HepG2 (cell line): ENCODE measurements around the gene PARVB. TPM values are rescaled to one million over a fixed set of nuclear protein-coding genes. Genes with fewer than 3 reads are reported as not detected.

Experiments
- ATAC-seq: fragments of 200-7000 bp; cut with Tn5 transposase; 3 replicates; pipeline ENCODE4 v1.9.1; 2020; ENCODE audit warnings: mild to moderate bottlenecking, moderate library complexity
- BruUV-seq: library from RNA; stranded (reverse); fragments of 400-500 nt; replicated peaks from 2 replicates; lab custom pipeline; 2021; lab: Mats Ljungman, UMichigan
- CTCF ChIA-PET: fragments of 300-600 bp; formaldehyde crosslinking; extraction: SDS; loops from one replicate; lab custom pipeline; 2021; ENCODE audit warnings: low total read pairs, inconsistent platforms, low intra/inter-chr PET ratio; lab: Yijun Ruan, JAX
- POLR2A ChIA-PET: fragments of 350-600 bp; sonication (Branson Sonifier 250); formaldehyde crosslinking; loops from one replicate; lab custom pipeline; 2020; ENCODE audit warnings: antibody characterized with exemption, inconsistent platforms; lab: Yijun Ruan, JAX
- DNase-seq: peaks from one replicate; pipeline ENCODE4 v3.0.0-alpha.2; 2015; ENCODE audit warnings: low spot score
- FAIRE-seq: peaks from 3 replicates; lab custom pipeline; 2011; peaks lifted over from hg19 to GRCh38; lab: Jason Lieb, UNC
- H2AFZ ChIP-seq: one replicate; pipeline ENCODE4 v1.6.1; 2011; ENCODE audit warnings: low read length, inconsistent platforms
- H3K27ac ChIP-seq: fragments of 300-600 bp; 3 replicates; pipeline ENCODE4 v1.8.0; 2011; ENCODE audit warnings: mixed run types, mild to moderate bottlenecking, mixed read lengths, low read length, inconsistent platforms; ENCODE audit not compliant: insufficient read depth; ENCODE audit errors: extremely low read length
- H3K27me3 ChIP-seq, 2 experiments: fragments of 200-600 bp in 1 of 2; 2 replicates in 1 of 2; 3 replicates in 1 of 2; pipeline versions ENCODE4 v1.6.0 to v1.8.0; 2011; ENCODE audit warnings: low read length in 2 of 2, mild to moderate bottlenecking in 2 of 2, moderate library complexity in 2 of 2, inconsistent platforms in 1 of 2; ENCODE audit not compliant: insufficient read depth in 2 of 2, control insufficient read depth in 1 of 2
- H3K36me3 ChIP-seq, 2 experiments: fragments of 200-600 bp in 1 of 2; replicated peaks in 1 of 2; 2 replicates in 1 of 2; 3 replicates in 1 of 2; pipeline versions ENCODE4 v1.5.1 to v1.8.0; 2011; ENCODE audit warnings: low read length in 2 of 2, inconsistent platforms in 1 of 2; ENCODE audit not compliant: insufficient read depth in 2 of 2, control insufficient read depth in 1 of 2
- H3K4me1 ChIP-seq: 2 replicates; pipeline ENCODE4 v1.5.1; 2012; ENCODE audit warnings: low read length, inconsistent platforms; ENCODE audit not compliant: insufficient read depth
- H3K4me2 ChIP-seq: 2 replicates; pipeline ENCODE4 v1.6.0; 2011; ENCODE audit warnings: low read depth, low read length, inconsistent platforms
- H3K4me3 ChIP-seq, 3 experiments: fragments of 200-600 bp in 1 of 3; sonication (generic), shearing (Covaris generic) in 1 of 3; replicated peaks in 1 of 3; 2 replicates each; pipeline ENCODE4 v1.5.1; 2011 to 2016; ENCODE audit warnings: low read length in 3 of 3, inconsistent platforms in 2 of 3, low read depth in 2 of 3, mild to moderate bottlenecking in 2 of 3, control low read depth in 1 of 3, mixed read lengths in 1 of 3; ENCODE audit not compliant: insufficient read depth in 1 of 3
- H3K79me2 ChIP-seq: one replicate; pipeline ENCODE4 v1.6.1; 2011; ENCODE audit warnings: low read length, inconsistent platforms; ENCODE audit not compliant: insufficient read depth
- H3K9ac ChIP-seq: 2 replicates; pipeline ENCODE4 v1.6.0; 2011; ENCODE audit warnings: mild to moderate bottlenecking, low read depth, low read length, inconsistent platforms; ENCODE audit not compliant: insufficient read depth
- H3K9me3 ChIP-seq: 2 replicates; pipeline ENCODE4 v1.5.1; 2012; ENCODE audit warnings: mild to moderate bottlenecking, low read length
- H4K20me1 ChIP-seq: 2 replicates; pipeline ENCODE4 v1.6.0; 2011; ENCODE audit warnings: inconsistent platforms, mild to moderate bottlenecking, low read length, moderate library complexity; ENCODE audit not compliant: insufficient read depth
- FUBP1 ChIP-seq: sonication (generic); formaldehyde crosslinking; IDR thresholded peaks from 2 replicates; pipeline ENCODE4 v1.5.1; 2020; ENCODE audit warnings: missing genetic modification reagents, mild to moderate bottlenecking, borderline replicate concordance
- SNAPC4 ChIP-seq: sonication (generic); formaldehyde crosslinking; IDR thresholded peaks from 2 replicates; pipeline ENCODE4 v1.4.0; 2020; ENCODE audit warnings: mild to moderate bottlenecking, missing genetic modification reagents
- ZBTB1 ChIP-seq: sonication (generic); formaldehyde crosslinking; IDR thresholded peaks from 2 replicates; pipeline ENCODE4 v1.4.0; 2020; ENCODE audit warnings: missing genetic modification reagents, borderline replicate concordance
- ZNF790 ChIP-seq: sonication (generic); formaldehyde crosslinking; IDR thresholded peaks from 2 replicates; pipeline ENCODE4 v1.8.0; 2022; ENCODE audit warnings: missing genetic modification reagents, mild to moderate bottlenecking, borderline replicate concordance
- WGBS: methylation state at CpG from one replicate; pipeline ENCODE4 v1.1.6; 2017; ENCODE audit warnings: low lambda C conversion rate; 5-methylcytosine and 5-hydroxymethylcytosine counted together
- in situ Hi-C: cut with HindIII; loops from 2 replicates; pipeline ENCODE4 v1.10.0; 2017; ENCODE audit warnings: low pct_unique_long_range_greater_than_20kb; ENCODE audit not compliant: extremely low pct_ligation_motif_present
- intact Hi-C: fragments of 100-400 bp; cut with micrococcal nuclease; formaldehyde crosslinking; loops from one replicate; pipeline ENCODE4 v1.10.0; 2022; ENCODE audit not compliant: unreplicated experiment
- polyA plus RNA-seq, 8 experiments: library from polyadenylated mRNA; depleted of rRNA in 3 of 8; stranded (reverse) in 7 of 8; unstranded in 1 of 8; fragments of >200 nt; fragmentation: Illumina TruSeq in 4 of 8; extraction: Trizol in 4 of 8; gene quantifications; 2 replicates each; pipeline versions ENCODE4 v1.2.1 to v1.2.3, GENCODE V29; 2011 to 2016; ENCODE audit warnings: low read depth in 4 of 8, missing spikeins in 1 of 8, mixed read lengths in 1 of 8; ENCODE audit not compliant: insufficient read depth in 1 of 8
- total RNA-seq, 5 experiments: library from RNA; depleted of rRNA; stranded (reverse); fragments of >200 nt; fragmentation: Illumina TruSeq; extraction: Trizol; gene quantifications; 2 replicates each; pipeline ENCODE4 v1.2.3, GENCODE V29; 2016; ENCODE audit warnings: low read depth in 1 of 5

The PARVB gene
- total and polyA plus RNA-seq, 2 of the 13 experiments (the other 11 are each of a cell fraction or from before 2014, with no cell fraction given), result 0.11 to 0.15 TPM

- H3K4me1 ChIP-seq, result no peaks in the 10 kb centered on the region
- 32% methylated on average over 10 of the region's 11 CpGs for WGBS
- no peak for DNase-seq
- H4K20me1 ChIP-seq, result no peaks in the 10 kb centered on the region; the same call in 1 of the 2 replicates
- no peak for FAIRE-seq
- H3K79me2 ChIP-seq, result no peaks in the 10 kb centered on the region
- H2AFZ ChIP-seq, result no peak overlapping the region
- H3K27ac ChIP-seq, result no peak overlapping the region
- intact Hi-C loops (no loop called here), in situ Hi-C loops (no loop called here)
- no peak; the same call in 2 of the 3 replicates for ATAC-seq
- ChIA-PET CTCF (no interaction called here), POLR2A (no interaction called here)
- no peak overlapping the region for H3K4me2 ChIP-seq
- H3K27me3 ChIP-seq, result peaks cover 1 to 25% of the 10 kb centered on the region in 2 experiments; a peak in 3 of 5 replicates
- BruUV-seq, result no TSS peak
- no peak overlapping the region for H3K9ac ChIP-seq
- TF ChIP-seq ZNF790 (CRISPR knock-in tag) (no peak), FUBP1 (CRISPR knock-in tag) (no peak), ZBTB1 (CRISPR knock-in tag) (no peak), SNAPC4 (no peak)
- no peaks in the 10 kb centered on the region for H3K36me3 ChIP-seq
- H3K4me3 ChIP-seq, result no peak overlapping the region
- no peaks in the 10 kb centered on the region for H3K9me3 ChIP-seq
Observed at GRCh38 chr22:44075670-44076069, 51.6 kb downstream of the PARVB start.
